Epithelial cell of esophagus (primary cell): Measurements from ENCODE around the gene MAST2.

ENCODE experiments used
- DNase-seq: peaks from one replicate; pipeline ENCODE4 v3.0.0; 2010; ENCODE audit warnings: low read depth
- H3K4me3 ChIP-seq: 2 replicates; pipeline ENCODE4 v1.5.1; 2011; ENCODE audit warnings: mild to moderate bottlenecking, low read length, control low read depth
- TF ChIP-seq, protein P1 (sequence below): IDR thresholded peaks from 2 replicates; pipeline ENCODE4 v1.5.1; 2011; ENCODE audit warnings: low read depth, mild to moderate bottlenecking, low read length, control low read depth, inconsistent platforms; ENCODE audit not compliant: insufficient read depth; ENCODE audit errors: missing control alignments

Gene MAST2

GRCh38 chr1:45772971-45773370, 30.4 kb upstream of the MAST2 start:
- no peak for DNase-seq
- TF ChIP-seq, protein P1, sequence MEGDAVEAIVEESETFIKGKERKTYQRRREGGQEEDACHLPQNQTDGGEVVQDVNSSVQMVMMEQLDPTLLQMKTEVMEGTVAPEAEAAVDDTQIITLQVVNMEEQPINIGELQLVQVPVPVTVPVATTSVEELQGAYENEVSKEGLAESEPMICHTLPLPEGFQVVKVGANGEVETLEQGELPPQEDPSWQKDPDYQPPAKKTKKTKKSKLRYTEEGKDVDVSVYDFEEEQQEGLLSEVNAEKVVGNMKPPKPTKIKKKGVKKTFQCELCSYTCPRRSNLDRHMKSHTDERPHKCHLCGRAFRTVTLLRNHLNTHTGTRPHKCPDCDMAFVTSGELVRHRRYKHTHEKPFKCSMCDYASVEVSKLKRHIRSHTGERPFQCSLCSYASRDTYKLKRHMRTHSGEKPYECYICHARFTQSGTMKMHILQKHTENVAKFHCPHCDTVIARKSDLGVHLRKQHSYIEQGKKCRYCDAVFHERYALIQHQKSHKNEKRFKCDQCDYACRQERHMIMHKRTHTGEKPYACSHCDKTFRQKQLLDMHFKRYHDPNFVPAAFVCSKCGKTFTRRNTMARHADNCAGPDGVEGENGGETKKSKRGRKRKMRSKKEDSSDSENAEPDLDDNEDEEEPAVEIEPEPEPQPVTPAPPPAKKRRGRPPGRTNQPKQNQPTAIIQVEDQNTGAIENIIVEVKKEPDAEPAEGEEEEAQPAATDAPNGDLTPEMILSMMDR: no peak
- no peak overlapping the region for H3K4me3 ChIP-seq

DNA sequence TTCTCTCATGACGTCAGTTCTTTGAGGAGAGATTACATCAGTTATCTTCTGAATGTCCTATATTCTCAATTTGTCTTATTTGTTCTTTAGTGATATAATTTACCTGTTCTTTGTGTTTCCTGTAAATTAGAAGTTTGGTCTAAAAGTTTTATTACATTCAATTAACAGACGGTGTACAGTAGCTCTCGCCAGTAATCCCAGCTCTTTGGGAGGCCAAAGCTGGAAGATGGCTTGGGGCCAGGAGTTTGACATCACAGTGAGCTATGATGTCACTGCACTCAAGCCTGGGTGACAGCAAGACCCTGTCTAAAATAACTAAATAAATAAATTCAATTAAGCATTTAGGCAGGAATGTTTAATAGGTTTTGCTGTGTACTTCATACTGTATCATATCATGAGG, 27.6 kb upstream of the MAST2 start:
- TF ChIP-seq, protein P1: no peak
- DNase-seq: no peak
- no peak overlapping the region for H3K4me3 ChIP-seq

DNA sequence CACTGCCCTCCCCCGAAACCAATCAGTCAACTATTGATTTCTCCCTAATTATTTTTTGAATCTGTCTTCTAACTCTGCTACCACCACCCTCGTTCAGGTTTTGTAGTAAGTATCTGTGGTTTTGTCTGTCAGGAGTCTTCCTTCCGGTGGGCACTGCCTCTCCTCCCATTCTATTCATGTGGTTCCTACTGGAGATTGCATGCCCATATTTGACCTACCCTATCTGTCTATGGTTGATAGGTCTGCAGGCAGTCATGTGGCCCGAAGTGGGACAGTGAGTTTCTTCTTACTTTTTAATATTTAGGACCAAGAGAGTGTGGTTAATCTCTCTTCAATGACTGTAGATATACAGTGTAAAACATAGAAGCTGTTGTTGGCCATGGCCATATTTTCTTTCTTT, 17.8 kb upstream of the MAST2 start:
- H3K4me3 ChIP-seq: no peak overlapping the region

GRCh38 chr1:45787905-45788304, 15.5 kb upstream of the MAST2 start:
- no peak overlapping the region for H3K4me3 ChIP-seq
- DNase-seq: no peak
- TF ChIP-seq, protein P1: no peak

More for the DNA sequence above, 17.8 kb upstream of the MAST2 start:
- TF ChIP-seq, protein P1: no peak
- no peak for DNase-seq

- TF ChIP-seq, protein P1: no peak
- no peak for DNase-seq
- H3K4me3 ChIP-seq: no peak overlapping the region
Measured at GRCh38 chr1:45789601-45790000, 13.8 kb upstream of the MAST2 start.

DNA sequence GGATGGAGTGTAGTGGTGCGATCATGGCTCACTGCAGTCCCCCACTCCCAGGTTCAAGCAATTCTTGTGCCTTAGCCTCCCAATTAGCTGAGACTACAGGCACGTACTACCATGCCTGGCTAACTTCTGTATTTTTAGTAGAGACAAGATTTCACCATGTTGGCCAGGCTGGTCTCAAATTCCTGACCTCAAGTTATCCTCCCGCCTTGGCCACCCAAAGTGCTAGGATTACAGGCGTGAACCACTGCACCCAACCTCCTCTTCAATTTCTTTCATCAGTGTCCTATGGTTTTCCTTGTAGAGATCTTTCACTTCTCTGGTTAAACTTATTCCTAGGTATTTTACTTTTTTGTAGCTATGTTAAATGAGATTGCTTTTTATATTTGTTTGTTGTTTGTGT, 10.7 kb upstream of the MAST2 start:
- TF ChIP-seq, protein P1: no peak
- H3K4me3 ChIP-seq: no peak overlapping the region
- DNase-seq: no peak

DNA sequence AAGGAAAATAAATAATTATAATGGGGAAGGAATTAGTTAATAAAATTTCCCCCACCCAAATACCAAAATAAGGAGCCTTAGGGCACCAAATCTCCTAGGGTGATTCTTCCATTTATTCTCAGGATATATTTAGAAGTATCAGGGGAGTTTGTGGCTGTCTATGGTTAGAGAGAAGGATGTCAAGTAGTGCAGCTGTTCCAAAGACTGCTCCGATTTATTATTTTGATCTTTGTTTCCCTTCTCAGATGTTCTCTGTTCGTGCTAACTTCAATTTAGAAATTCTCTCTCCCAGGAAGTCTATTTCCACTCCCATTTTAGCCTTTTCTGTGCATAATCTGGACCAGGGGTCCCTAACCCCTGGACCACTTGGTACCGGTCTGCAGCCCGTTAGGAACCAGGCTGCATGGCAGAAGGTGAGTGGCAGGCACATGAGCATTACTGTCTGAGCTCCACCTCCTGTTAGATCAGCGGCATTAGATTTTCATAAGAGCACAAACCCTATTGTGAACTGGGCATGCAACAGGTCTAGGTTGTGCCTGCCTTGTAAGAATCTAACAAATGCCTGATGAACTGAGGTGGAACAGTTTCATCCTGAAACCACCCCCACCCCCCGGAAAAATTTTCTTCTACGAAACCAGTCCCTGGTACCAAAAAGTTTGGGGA, 9.3 kb upstream of the MAST2 start:
- no peak for DNase-seq
- TF ChIP-seq, protein P1: no peak
- no peak overlapping the region for H3K4me3 ChIP-seq
